Measurements from ENCODE around the gene RANBP10.

Gene RANBP10

GRCh38 chr16:67679935-67680897, 126.1 kb downstream of the RANBP10 start:
- DNase-seq (ENCODE audit: low read depth in 1 of 2, low spot score in 1 of 2), result no peak

GRCh38 chr16:67678354-67679023, 127.9 kb downstream of the RANBP10 start:
- DNase-seq (ENCODE audit: low read depth in 1 of 2, low spot score in 1 of 2), result no peak

- DNase-seq (ENCODE audit: low read depth in 1 of 2, low spot score in 1 of 2), result no peak
Observed at GRCh38 chr16:67677712-67678111, 128.6 kb downstream of the RANBP10 start.

- DNase-seq (ENCODE audit: low read depth in 1 of 2, low spot score in 1 of 2), result no peak
Observed at GRCh38 chr16:67676939-67677338, 129.4 kb downstream of the RANBP10 start.

GRCh38 chr16:67676516-67676915, 129.8 kb downstream of the RANBP10 start:
- DNase-seq (ENCODE audit: low read depth in 1 of 2, low spot score in 1 of 2), result no peak

GRCh38 chr16:67675999-67676398, 130.4 kb downstream of the RANBP10 start:
- no peak for DNase-seq (ENCODE audit: low read depth in 1 of 2, low spot score in 1 of 2)

GRCh38 chr16:67675579-67675935, 130.8 kb downstream of the RANBP10 start:
- no peak for DNase-seq (ENCODE audit: low read depth in 1 of 2, low spot score in 1 of 2)

GRCh38 chr16:67674851-67675578, 131.3 kb downstream of the RANBP10 start:
- DNase-seq (ENCODE audit: low read depth in 1 of 2, low spot score in 1 of 2), result no peak

- DNase-seq (ENCODE audit: low read depth in 1 of 2, low spot score in 1 of 2), result no peak
Observed at GRCh38 chr16:67673712-67674580, 132.4 kb downstream of the RANBP10 start.
